Stomach (tissue), 4 donors: ENCODE measurements around the gene INS.

Source experiments
- EP300 ChIP-seq: sonication (generic); formaldehyde crosslinking; IDR thresholded peaks from one replicate; pipeline ENCODE4 v1.6.1; 2017; ENCODE audit warnings: antibody characterized with exemption
- POLR2A ChIP-seq, 4 donors: fragments of 450-650 bp; IDR thresholded peaks; one replicate each; pipeline ENCODE4 v1.6.1; 2016; ENCODE audit warnings: antibody characterized with exemption in 4 of 4, control low read depth in 2 of 4, mild to moderate bottlenecking in 1 of 4, moderate library complexity in 1 of 4
- TF ChIP-seq, protein P1 (sequence below), 7 experiments: fragments of 450-650 bp in 4 of 7; fragments of 200-600 bp in 3 of 7; sonication (generic) in 3 of 7; IDR thresholded peaks; one replicate each; pipeline ENCODE4 v1.5.1; 2016 to 2019; ENCODE audit warnings: antibody characterized with exemption in 7 of 7, control low read depth in 2 of 7, mild to moderate bottlenecking in 1 of 7

DNA sequence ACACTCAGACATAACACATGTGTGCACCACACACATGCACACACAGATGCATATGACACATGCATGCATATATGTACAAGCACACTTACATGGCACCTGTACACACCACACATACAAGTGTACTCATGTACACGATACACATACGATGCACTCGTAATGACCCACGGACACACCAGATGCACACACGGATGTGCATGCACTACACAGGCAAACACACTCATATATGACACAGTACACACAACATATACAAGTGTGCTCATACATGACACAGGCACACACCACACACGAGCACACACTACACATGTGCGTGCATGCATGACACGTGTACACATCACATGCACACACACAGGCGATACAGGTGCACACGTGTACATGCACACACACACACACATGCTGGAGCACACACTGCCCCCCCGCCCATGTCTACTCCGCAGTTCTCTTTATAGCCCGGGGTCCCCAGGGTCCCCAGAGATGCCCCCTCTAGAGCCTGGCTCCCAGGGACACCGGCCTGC, 15.4 kb upstream of the INS start:
- TF ChIP-seq POLR2A (IDR thresholded peaks at IDR 0.05) (no peak), EP300 (no peak)
- TF ChIP-seq, protein P1, sequence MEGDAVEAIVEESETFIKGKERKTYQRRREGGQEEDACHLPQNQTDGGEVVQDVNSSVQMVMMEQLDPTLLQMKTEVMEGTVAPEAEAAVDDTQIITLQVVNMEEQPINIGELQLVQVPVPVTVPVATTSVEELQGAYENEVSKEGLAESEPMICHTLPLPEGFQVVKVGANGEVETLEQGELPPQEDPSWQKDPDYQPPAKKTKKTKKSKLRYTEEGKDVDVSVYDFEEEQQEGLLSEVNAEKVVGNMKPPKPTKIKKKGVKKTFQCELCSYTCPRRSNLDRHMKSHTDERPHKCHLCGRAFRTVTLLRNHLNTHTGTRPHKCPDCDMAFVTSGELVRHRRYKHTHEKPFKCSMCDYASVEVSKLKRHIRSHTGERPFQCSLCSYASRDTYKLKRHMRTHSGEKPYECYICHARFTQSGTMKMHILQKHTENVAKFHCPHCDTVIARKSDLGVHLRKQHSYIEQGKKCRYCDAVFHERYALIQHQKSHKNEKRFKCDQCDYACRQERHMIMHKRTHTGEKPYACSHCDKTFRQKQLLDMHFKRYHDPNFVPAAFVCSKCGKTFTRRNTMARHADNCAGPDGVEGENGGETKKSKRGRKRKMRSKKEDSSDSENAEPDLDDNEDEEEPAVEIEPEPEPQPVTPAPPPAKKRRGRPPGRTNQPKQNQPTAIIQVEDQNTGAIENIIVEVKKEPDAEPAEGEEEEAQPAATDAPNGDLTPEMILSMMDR (IDR thresholded peaks at IDR 0.05): no peak
